ENCODE measurements around the gene VWCE. TPM values are rescaled to one million over a fixed set of nuclear protein-coding genes. Genes with fewer than 3 reads are reported as not detected.

The VWCE gene
- total RNA-seq, 3 donors from 2014 or later (not counting 1 experiment from before 2014, with no cell fraction given), result 0.61 to 0.95 (median 0.82) TPM

GRCh38 chr11:61307354-61307753 is 12.2 kb upstream of the VWCE start:
- no peak for ATAC-seq
- Histone ChIP-seq H3K4me3 (ENCODE audit: low read length) (no peak overlapping the region), H3K27ac (ENCODE audit: low read length) (no peak overlapping the region), H3K36me3 (ENCODE audit: control insufficient read depth, insufficient read depth, low read length) (peaks cover 88% of the 10 kb centered on the region), H3K27me3 (ENCODE audit: control insufficient read depth, insufficient read depth, low read length) (no peaks in the 10 kb centered on the region), H3K4me1 (ENCODE audit: control insufficient read depth, insufficient read depth, low read length) (no peaks in the 10 kb centered on the region), H3K9me3 (ENCODE audit: control insufficient read depth, insufficient read depth, low read length) (no peaks in the 10 kb centered on the region)
- H3K4me1 Mint-ChIP-seq, result no peaks in the 10 kb centered on the region
- no peaks in the 10 kb centered on the region for H3K27me3 Mint-ChIP-seq (ENCODE audit: low read depth in 2 of 2)
- H3K9me3 Mint-ChIP-seq, result no peaks in the 10 kb centered on the region
- WGBS (ENCODE audit: insufficient coverage), result 93% methylated on average over 1 of the region's 1 CpG
- DNase-seq, result no peak
- TF ChIP-seq CTCF (IDR thresholded peaks at IDR 0.05), result no peak
- H3K4me3 Mint-ChIP-seq, result no peak overlapping the region
- H3K36me3 Mint-ChIP-seq, result no peaks in the 10 kb centered on the region
- no peak overlapping the region for H3K27ac Mint-ChIP-seq
- intact Hi-C loops (cut with micrococcal nuclease), result no loop called here

GRCh38 chr11:61306221-61306620 is 11.1 kb upstream of the VWCE start:
- ATAC-seq (peak in 1 of 3 donors; percentile 62), DNase-seq (no peak)
- no peaks in the 10 kb centered on the region for H3K27me3 Mint-ChIP-seq (ENCODE audit: low read depth in 2 of 2)
- H3K36me3 Mint-ChIP-seq, result peaks cover 9% of the 10 kb centered on the region
- Histone ChIP-seq H3K27ac (ENCODE audit: low read length) (no peak overlapping the region), H3K9me3 (ENCODE audit: control insufficient read depth, insufficient read depth, low read length) (no peaks in the 10 kb centered on the region), H3K4me3 (ENCODE audit: low read length) (no peak overlapping the region), H3K4me1 (ENCODE audit: control insufficient read depth, insufficient read depth, low read length) (no peaks in the 10 kb centered on the region), H3K36me3 (ENCODE audit: control insufficient read depth, insufficient read depth, low read length) (peaks cover 88% of the 10 kb centered on the region), H3K27me3 (ENCODE audit: control insufficient read depth, insufficient read depth, low read length) (no peaks in the 10 kb centered on the region)
- H3K27ac Mint-ChIP-seq, result no peak overlapping the region
- H3K4me3 Mint-ChIP-seq, result no peak overlapping the region
- no peaks in the 10 kb centered on the region for H3K9me3 Mint-ChIP-seq
- WGBS (ENCODE audit: insufficient coverage), result 43% methylated on average over 1 of the region's 1 CpG
- intact Hi-C loops (cut with micrococcal nuclease), result no loop called here
- no peaks in the 10 kb centered on the region for H3K4me1 Mint-ChIP-seq
- TF ChIP-seq CTCF (IDR thresholded peaks at IDR 0.05), result no peak

- intact Hi-C loops (cut with micrococcal nuclease), result no loop called here
- DNase-seq (no peak), ATAC-seq (no peak)
- TF ChIP-seq CTCF (IDR thresholded peaks at IDR 0.05), result no peak
- Histone ChIP-seq H3K4me3 (ENCODE audit: low read length) (no peak overlapping the region), H3K27ac (ENCODE audit: low read length) (no peak overlapping the region), H3K4me1 (ENCODE audit: control insufficient read depth, insufficient read depth, low read length) (no peaks in the 10 kb centered on the region), H3K36me3 (ENCODE audit: control insufficient read depth, insufficient read depth, low read length) (peaks cover 90% of the 10 kb centered on the region), H3K27me3 (ENCODE audit: control insufficient read depth, insufficient read depth, low read length) (no peaks in the 10 kb centered on the region), H3K9me3 (ENCODE audit: control insufficient read depth, insufficient read depth, low read length) (no peaks in the 10 kb centered on the region)
- WGBS (ENCODE audit: insufficient coverage), result 98% methylated on average over 7 of the region's 7 CpGs
- no peaks in the 10 kb centered on the region for H3K9me3 Mint-ChIP-seq
- H3K4me3 Mint-ChIP-seq, result no peak overlapping the region
- H3K36me3 Mint-ChIP-seq, result peaks cover 14% of the 10 kb centered on the region
- no peaks in the 10 kb centered on the region for H3K27me3 Mint-ChIP-seq (ENCODE audit: low read depth in 2 of 2)
- H3K27ac Mint-ChIP-seq, result no peak overlapping the region
- H3K4me1 Mint-ChIP-seq, result no peaks in the 10 kb centered on the region
Measured at GRCh38 chr11:61305417-61305816, 10.3 kb upstream of the VWCE start.

- H3K36me3 Mint-ChIP-seq, result peaks cover 14% of the 10 kb centered on the region
Measured at GRCh38 chr11:61303725-61304124, 8.6 kb upstream of the VWCE start.

More at GRCh38 chr11:61303725-61304124, 8.6 kb upstream of the VWCE start:
- Mint-ChIP-seq H3K9me3 (no peaks in the 10 kb centered on the region), H3K27ac (no peak overlapping the region), H3K4me1 (peaks cover 4 to 5% of the 10 kb centered on the region in 2 donors), H3K27me3 (ENCODE audit: low read depth in 2 of 2) (no peaks in the 10 kb centered on the region), H3K4me3 (no peak overlapping the region)
- DNase-seq (no peak), ATAC-seq (no peak)
- Histone ChIP-seq H3K27ac (ENCODE audit: low read length) (no peak overlapping the region), H3K9me3 (ENCODE audit: control insufficient read depth, insufficient read depth, low read length) (no peaks in the 10 kb centered on the region), H3K4me3 (ENCODE audit: low read length) (no peak overlapping the region), H3K27me3 (ENCODE audit: control insufficient read depth, insufficient read depth, low read length) (no peaks in the 10 kb centered on the region), H3K4me1 (ENCODE audit: control insufficient read depth, insufficient read depth, low read length) (peaks cover 1% of the 10 kb centered on the region), H3K36me3 (ENCODE audit: control insufficient read depth, insufficient read depth, low read length) (peaks cover 85% of the 10 kb centered on the region)
- WGBS (ENCODE audit: insufficient coverage), result 98% methylated on average over 9 of the region's 9 CpGs
- intact Hi-C loops (cut with micrococcal nuclease), result no loop called here
- TF ChIP-seq CTCF (IDR thresholded peaks at IDR 0.05), result no peak
